Transverse colon (tissue), 4 donors: Measurements from ENCODE around the gene HPCAL1.

Source experiments
- POLR2AphosphoS5 ChIP-seq, 3 donors: sonication (generic); formaldehyde crosslinking; IDR thresholded peaks; one replicate each; pipeline ENCODE4 v1.6.1; 2016; ENCODE audit warnings: antibody characterized with exemption in 3 of 3
- TF ChIP-seq, protein P1 (sequence below), 5 experiments: fragments of 200-600 bp in 3 of 5; fragments of 450-650 bp in 2 of 5; sonication (generic) in 3 of 5; IDR thresholded peaks; 1 replicate in 2 of 5; 2 replicates in 3 of 5; pipeline ENCODE4 v1.5.1; 2016 to 2017; ENCODE audit warnings: antibody characterized with exemption in 5 of 5, inconsistent platforms in 3 of 5, mild to moderate bottlenecking in 2 of 5, moderate library complexity in 1 of 5

DNA sequence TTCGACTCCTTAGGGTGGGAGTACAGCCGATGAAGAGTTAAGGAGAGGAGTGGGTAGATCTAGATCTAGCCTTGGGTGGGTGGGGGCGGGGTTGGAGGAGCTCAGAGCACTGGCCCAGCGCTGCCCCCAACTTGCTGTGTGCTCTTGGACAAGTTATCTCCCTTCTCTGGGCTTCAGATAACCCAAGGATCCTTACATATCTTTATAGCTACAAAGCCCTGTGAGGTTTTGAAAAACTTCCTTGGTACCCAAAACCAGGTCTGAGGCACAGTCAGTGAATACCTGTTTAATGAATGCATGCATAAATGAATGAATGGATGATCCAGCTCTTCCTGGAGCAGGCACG, 146.8 kb downstream of the HPCAL1 start:
- TF ChIP-seq, protein P1, sequence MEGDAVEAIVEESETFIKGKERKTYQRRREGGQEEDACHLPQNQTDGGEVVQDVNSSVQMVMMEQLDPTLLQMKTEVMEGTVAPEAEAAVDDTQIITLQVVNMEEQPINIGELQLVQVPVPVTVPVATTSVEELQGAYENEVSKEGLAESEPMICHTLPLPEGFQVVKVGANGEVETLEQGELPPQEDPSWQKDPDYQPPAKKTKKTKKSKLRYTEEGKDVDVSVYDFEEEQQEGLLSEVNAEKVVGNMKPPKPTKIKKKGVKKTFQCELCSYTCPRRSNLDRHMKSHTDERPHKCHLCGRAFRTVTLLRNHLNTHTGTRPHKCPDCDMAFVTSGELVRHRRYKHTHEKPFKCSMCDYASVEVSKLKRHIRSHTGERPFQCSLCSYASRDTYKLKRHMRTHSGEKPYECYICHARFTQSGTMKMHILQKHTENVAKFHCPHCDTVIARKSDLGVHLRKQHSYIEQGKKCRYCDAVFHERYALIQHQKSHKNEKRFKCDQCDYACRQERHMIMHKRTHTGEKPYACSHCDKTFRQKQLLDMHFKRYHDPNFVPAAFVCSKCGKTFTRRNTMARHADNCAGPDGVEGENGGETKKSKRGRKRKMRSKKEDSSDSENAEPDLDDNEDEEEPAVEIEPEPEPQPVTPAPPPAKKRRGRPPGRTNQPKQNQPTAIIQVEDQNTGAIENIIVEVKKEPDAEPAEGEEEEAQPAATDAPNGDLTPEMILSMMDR (IDR thresholded peaks at IDR 0.05), result no peak
- TF ChIP-seq POLR2AphosphoS5 (IDR thresholded peaks at IDR 0.05), result no peak
